T-helper 2 cell treated with Interferon-gamma antibody and Interleukin-4, amounts not matched to agents 100 ng/mL and 5 ng/mL, for 36 hours (primary cell): Measurements from ENCODE around the gene ALS2CL. TPM values are rescaled to one million over a fixed set of nuclear protein-coding genes. Genes with fewer than 3 reads are reported as not detected.

Experiments
- intact Hi-C: fragments of 100-400 bp; cut with micrococcal nuclease; formaldehyde crosslinking; loops from one replicate; pipeline ENCODE4 v1.15.1; 2023
- total RNA-seq: library from RNA; stranded (reverse); gene quantifications from 2 replicates; pipeline ENCODE4 v1.2.3, GENCODE V29; 2022

The ALS2CL gene
- total RNA-seq, 1 donor from 2014 or later, result 3.5 TPM

- intact Hi-C loops, result no loop called here
These were observed 13.1 kb downstream of the ALS2CL start for GRCh38 chr3:46680298-46680826.

GRCh38 chr3:46679681-46680080 lies 13.8 kb downstream of the ALS2CL start:
- intact Hi-C loops, result no loop called here

- intact Hi-C loops, result no loop called here
These were observed 15.2 kb downstream of the ALS2CL start for GRCh38 chr3:46678280-46678679.

GRCh38 chr3:46677411-46677726 lies 16.1 kb downstream of the ALS2CL start:
- intact Hi-C loops, result no loop called here

GRCh38 chr3:46676601-46677410 lies 16.7 kb downstream of the ALS2CL start:
- intact Hi-C loops, result no loop called here

GRCh38 chr3:46675843-46676567 lies 17.5 kb downstream of the ALS2CL start:
- intact Hi-C loops, result no loop called here

- intact Hi-C loops, result no loop called here
These were observed 18.1 kb downstream of the ALS2CL start for GRCh38 chr3:46675426-46675825.

GRCh38 chr3:46674031-46674845 lies 19.2 kb downstream of the ALS2CL start:
- intact Hi-C loops, result no loop called here

GRCh38 chr3:46673151-46674030 lies 20.1 kb downstream of the ALS2CL start:
- intact Hi-C loops, result no loop called here

- intact Hi-C loops, result no loop called here
These were observed 21.2 kb downstream of the ALS2CL start for GRCh38 chr3:46672349-46672695.

- intact Hi-C loops, result no loop called here
These were observed 21.7 kb downstream of the ALS2CL start for GRCh38 chr3:46671541-46672348.

- intact Hi-C loops, result no loop called here
These were observed 22.5 kb downstream of the ALS2CL start for GRCh38 chr3:46670891-46671427.

GRCh38 chr3:46670000-46670890 lies 23.2 kb downstream of the ALS2CL start:
- intact Hi-C loops, result no loop called here

- intact Hi-C loops, result no loop called here
These were observed 24.1 kb downstream of the ALS2CL start for GRCh38 chr3:46669191-46669999.

GRCh38 chr3:46668591-46668990 lies 24.9 kb downstream of the ALS2CL start:
- intact Hi-C loops, result no loop called here

GRCh38 chr3:46668116-46668515 lies 25.4 kb downstream of the ALS2CL start:
- intact Hi-C loops, result no loop called here

- intact Hi-C loops, result no loop called here
These were observed 25.8 kb downstream of the ALS2CL start for GRCh38 chr3:46667657-46668056.
